Measurements from ENCODE around the gene DDX23.

The DDX23 gene

DNA sequence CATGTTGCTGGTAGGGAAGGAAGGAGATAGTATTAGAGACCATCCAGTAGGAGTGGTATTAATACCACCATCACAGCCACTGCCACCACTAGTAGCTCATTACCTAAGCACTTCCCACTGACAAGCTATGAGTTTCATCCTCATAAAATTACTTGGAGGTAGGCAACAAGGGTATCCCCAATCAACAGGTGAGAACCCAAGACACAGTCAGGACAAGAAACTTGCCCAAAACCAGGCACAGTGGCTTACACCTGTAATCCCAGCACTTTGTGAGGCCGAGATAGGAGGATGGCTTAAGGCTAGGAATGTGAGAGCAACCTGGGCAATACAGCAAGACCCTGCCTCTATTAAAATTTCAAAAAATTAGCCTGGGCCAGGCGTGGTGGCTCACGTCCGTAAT is 68.5 kb downstream of the DDX23 start:
- H3K27ac ChIP-seq (ENCODE audit: low read depth, low read length), result no peak overlapping the region
- no peaks in the 10 kb centered on the region for H3K79me2 ChIP-seq (ENCODE audit: insufficient read depth, low read length)
- no peaks in the 10 kb centered on the region for H3K9me2 ChIP-seq (replicated peaks; ENCODE audit: insufficient read depth, low read length)
- H3F3A ChIP-seq (ENCODE audit: insufficient read depth), result no peaks in the 10 kb centered on the region
- TF ChIP-seq EZH2phosphoT487 (conservative IDR thresholded peaks at IDR 0.05; ENCODE audit: low read length), result no peak
- TF ChIP-seq, protein P1, sequence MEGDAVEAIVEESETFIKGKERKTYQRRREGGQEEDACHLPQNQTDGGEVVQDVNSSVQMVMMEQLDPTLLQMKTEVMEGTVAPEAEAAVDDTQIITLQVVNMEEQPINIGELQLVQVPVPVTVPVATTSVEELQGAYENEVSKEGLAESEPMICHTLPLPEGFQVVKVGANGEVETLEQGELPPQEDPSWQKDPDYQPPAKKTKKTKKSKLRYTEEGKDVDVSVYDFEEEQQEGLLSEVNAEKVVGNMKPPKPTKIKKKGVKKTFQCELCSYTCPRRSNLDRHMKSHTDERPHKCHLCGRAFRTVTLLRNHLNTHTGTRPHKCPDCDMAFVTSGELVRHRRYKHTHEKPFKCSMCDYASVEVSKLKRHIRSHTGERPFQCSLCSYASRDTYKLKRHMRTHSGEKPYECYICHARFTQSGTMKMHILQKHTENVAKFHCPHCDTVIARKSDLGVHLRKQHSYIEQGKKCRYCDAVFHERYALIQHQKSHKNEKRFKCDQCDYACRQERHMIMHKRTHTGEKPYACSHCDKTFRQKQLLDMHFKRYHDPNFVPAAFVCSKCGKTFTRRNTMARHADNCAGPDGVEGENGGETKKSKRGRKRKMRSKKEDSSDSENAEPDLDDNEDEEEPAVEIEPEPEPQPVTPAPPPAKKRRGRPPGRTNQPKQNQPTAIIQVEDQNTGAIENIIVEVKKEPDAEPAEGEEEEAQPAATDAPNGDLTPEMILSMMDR (IDR thresholded peaks at IDR 0.05; ENCODE audit: insufficient read depth, low read length, poor library complexity, severe bottlenecking), result no peak
- no peak overlapping the region for H2AFZ ChIP-seq (ENCODE audit: low read depth, low read length, severe bottlenecking)
- no peak overlapping the region for H3K9ac ChIP-seq (ENCODE audit: low read length)
- no peaks in the 10 kb centered on the region for H3K27me3 ChIP-seq (ENCODE audit: low read length)
- no peak overlapping the region for H3K4me3 ChIP-seq (ENCODE audit: insufficient read depth, low read length, poor library complexity, severe bottlenecking)
- H3K36me3 ChIP-seq (ENCODE audit: low read length), result no peaks in the 10 kb centered on the region
- H4K20me1 ChIP-seq (ENCODE audit: low read depth, low read length), result no peaks in the 10 kb centered on the region
- no peaks in the 10 kb centered on the region for H3K9me3 ChIP-seq (ENCODE audit: insufficient read depth, low read length)
- no peak overlapping the region for H3K4me2 ChIP-seq (ENCODE audit: low read depth, low read length, poor library complexity, severe bottlenecking)

DNA sequence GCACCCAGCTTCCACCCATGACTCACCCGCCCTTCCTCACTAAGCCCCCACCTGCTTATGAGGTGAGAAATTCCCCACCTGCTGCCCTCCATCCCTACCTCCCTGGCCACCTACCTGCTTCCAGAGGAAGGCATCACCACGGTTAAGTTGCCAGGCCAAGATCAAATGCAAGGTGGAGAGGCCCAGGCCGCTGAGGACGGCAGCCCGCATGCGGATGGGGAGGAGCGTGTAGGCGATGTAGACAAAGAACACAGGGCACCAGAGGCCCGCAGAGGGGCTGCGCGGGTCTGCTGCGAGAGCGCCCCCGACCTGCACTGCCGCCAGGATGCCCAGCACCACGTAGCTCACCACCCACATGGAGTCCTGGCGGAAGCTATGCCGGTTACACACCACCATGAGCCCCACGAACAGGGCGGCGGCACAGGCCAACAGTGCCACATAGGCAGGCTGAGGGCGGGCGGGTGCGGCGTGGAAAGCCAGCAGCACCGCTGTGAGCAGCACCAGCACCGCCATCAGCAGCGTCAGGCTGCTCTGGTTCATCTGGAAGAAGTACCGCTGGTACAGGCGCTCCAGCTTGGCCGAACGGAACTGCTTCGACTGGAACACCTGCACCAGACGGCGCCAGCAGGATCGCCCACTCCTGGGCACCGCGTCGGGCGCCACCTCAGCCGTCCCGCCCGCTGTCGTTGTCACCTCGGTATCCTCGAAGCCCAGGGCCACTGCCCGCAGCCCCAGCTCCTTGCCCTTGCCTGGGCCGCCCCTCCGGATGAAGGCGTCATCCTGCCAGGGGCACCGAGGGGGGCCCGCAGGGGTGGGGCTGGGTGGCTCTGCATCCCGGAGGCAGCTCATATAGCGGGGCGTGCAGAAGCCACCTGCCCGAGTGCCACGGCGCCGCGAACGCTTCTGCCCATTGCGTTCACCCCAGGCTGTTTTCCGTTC is 69.2 kb downstream of the DDX23 start:
- no peak overlapping the region for H2AFZ ChIP-seq (ENCODE audit: low read depth, low read length, severe bottlenecking)
- no peaks in the 10 kb centered on the region for H3K9me2 ChIP-seq (replicated peaks; ENCODE audit: insufficient read depth, low read length)
- H3K36me3 ChIP-seq (ENCODE audit: low read length), result no peaks in the 10 kb centered on the region
- TF ChIP-seq, protein P1 (IDR thresholded peaks at IDR 0.05; ENCODE audit: insufficient read depth, low read length, poor library complexity, severe bottlenecking), result no peak
- TF ChIP-seq EZH2phosphoT487 (conservative IDR thresholded peaks at IDR 0.05; ENCODE audit: low read length), result no peak
- H3K9ac ChIP-seq (ENCODE audit: low read length), result no peak overlapping the region
- no peaks in the 10 kb centered on the region for H3K79me2 ChIP-seq (ENCODE audit: insufficient read depth, low read length)
- no peak overlapping the region for H3K4me2 ChIP-seq (ENCODE audit: low read depth, low read length, poor library complexity, severe bottlenecking)
- no peak overlapping the region for H3K27ac ChIP-seq (ENCODE audit: low read depth, low read length)
- H3K9me3 ChIP-seq (ENCODE audit: insufficient read depth, low read length), result no peaks in the 10 kb centered on the region
- H3F3A ChIP-seq (ENCODE audit: insufficient read depth), result no peaks in the 10 kb centered on the region
- H4K20me1 ChIP-seq (ENCODE audit: low read depth, low read length), result no peaks in the 10 kb centered on the region
- no peak overlapping the region for H3K4me3 ChIP-seq (ENCODE audit: insufficient read depth, low read length, poor library complexity, severe bottlenecking)
- no peaks in the 10 kb centered on the region for H3K27me3 ChIP-seq (ENCODE audit: low read length)

DNA sequence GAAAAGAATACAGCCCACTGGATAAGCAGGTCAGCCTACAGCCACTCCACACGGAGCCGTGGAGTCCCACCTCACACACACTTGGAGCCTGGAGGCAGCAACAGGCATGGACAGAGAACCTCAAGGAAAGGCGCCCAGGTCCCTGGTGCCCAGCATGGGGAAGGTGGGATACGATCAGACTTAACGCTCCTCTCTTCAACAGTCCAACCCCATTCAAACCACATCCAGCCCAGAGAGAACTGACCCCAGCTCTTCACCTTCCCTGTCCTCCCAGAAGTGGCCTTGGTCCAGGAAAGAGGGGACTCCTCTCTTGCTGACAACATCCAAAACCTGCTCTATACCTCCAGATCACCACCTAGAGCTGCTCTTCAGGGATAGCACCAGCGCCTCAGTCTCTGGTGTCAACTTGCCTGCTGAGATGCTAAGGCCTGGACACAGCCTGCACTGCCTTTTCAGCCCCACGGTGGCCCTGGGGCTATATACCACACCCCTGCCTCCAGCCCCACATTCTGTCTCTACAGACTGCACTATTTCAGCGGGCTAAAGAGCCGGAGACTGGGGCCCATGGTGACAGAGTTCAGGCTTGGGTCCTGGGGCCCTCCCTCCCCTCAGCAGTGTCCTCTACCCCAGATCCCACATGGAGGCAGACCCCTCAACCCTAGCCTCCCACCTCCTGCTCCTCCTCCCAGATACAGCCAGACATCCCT is 70.1 kb downstream of the DDX23 start:
- Histone ChIP-seq H2AFZ (ENCODE audit: low read depth, low read length, severe bottlenecking) (no peak overlapping the region), H3K9me2 (replicated peaks; ENCODE audit: insufficient read depth, low read length) (no peaks in the 10 kb centered on the region), H3K4me3 (ENCODE audit: insufficient read depth, low read length, poor library complexity, severe bottlenecking) (no peak overlapping the region), H4K20me1 (ENCODE audit: low read depth, low read length) (no peaks in the 10 kb centered on the region), H3K27ac (ENCODE audit: low read depth, low read length) (no peak overlapping the region), H3K4me2 (ENCODE audit: low read depth, low read length, poor library complexity, severe bottlenecking) (no peak overlapping the region), H3K9me3 (ENCODE audit: insufficient read depth, low read length) (no peaks in the 10 kb centered on the region), H3K36me3 (ENCODE audit: low read length) (no peaks in the 10 kb centered on the region), H3F3A (ENCODE audit: insufficient read depth) (no peaks in the 10 kb centered on the region), H3K79me2 (ENCODE audit: insufficient read depth, low read length) (no peaks in the 10 kb centered on the region), H3K27me3 (ENCODE audit: low read length) (no peaks in the 10 kb centered on the region), H3K9ac (ENCODE audit: low read length) (no peak overlapping the region)
- TF ChIP-seq, protein P1 (IDR thresholded peaks at IDR 0.05; ENCODE audit: insufficient read depth, low read length, poor library complexity, severe bottlenecking), result no peak
- no peak for TF ChIP-seq EZH2phosphoT487 (conservative IDR thresholded peaks at IDR 0.05; ENCODE audit: low read length)

All from SU-DHL-6 (cell line).